Transverse colon (tissue), 4 donors: ENCODE results near the gene CD9. TPM values are rescaled to one million over a fixed set of nuclear protein-coding genes. Genes with fewer than 3 reads are reported as not detected.

Experiments used
- DNase-seq: peaks from one replicate; pipeline ENCODE4 v3.0.0-alpha.2; 2019
- H3K27ac ChIP-seq, 4 donors: fragments of 200-600 bp; sonication (generic); 2 replicates each; pipeline ENCODE4 v1.5.1; 2016 to 2018; ENCODE audit warnings: inconsistent platforms in 4 of 4
- H3K27me3 ChIP-seq: fragments of 200-600 bp; sonication (generic); 2 replicates; pipeline ENCODE4 v1.5.1; 2017; ENCODE audit warnings: inconsistent platforms
- H3K36me3 ChIP-seq, 4 donors: fragments of 200-600 bp; sonication (generic); 2 replicates each; pipeline ENCODE4 v1.5.1; 2017 to 2019; ENCODE audit warnings: inconsistent platforms in 4 of 4
- H3K4me1 ChIP-seq, 4 donors: fragments of 200-600 bp; sonication (generic); 2 replicates each; pipeline ENCODE4 v1.5.1; 2017 to 2020; ENCODE audit warnings: inconsistent platforms in 4 of 4
- H3K4me3 ChIP-seq, 4 donors: fragments of 200-600 bp; sonication (generic); 1 replicate in 1 of 4; 2 replicates in 3 of 4; pipeline versions ENCODE4 v1.5.1 to v1.6.1; 2017 to 2019; ENCODE audit warnings: inconsistent platforms in 4 of 4
- H3K9me3 ChIP-seq, 2 donors: fragments of 200-600 bp; sonication (generic); 2 replicates each; pipeline ENCODE4 v1.5.1; 2017 to 2019; ENCODE audit warnings: inconsistent platforms in 2 of 2
- EP300 ChIP-seq: sonication (generic); formaldehyde crosslinking; IDR thresholded peaks from one replicate; pipeline ENCODE4 v1.6.1; 2017; ENCODE audit warnings: antibody characterized with exemption, low read depth
- POLR2A ChIP-seq: fragments of 450-650 bp; IDR thresholded peaks from one replicate; pipeline ENCODE4 v1.6.1; 2016; ENCODE audit warnings: antibody characterized with exemption, mild to moderate bottlenecking, moderate library complexity
- POLR2AphosphoS5 ChIP-seq, 3 donors: sonication (generic); formaldehyde crosslinking; IDR thresholded peaks; one replicate each; pipeline ENCODE4 v1.6.1; 2016; ENCODE audit warnings: antibody characterized with exemption in 3 of 3
- WGBS, 2 donors: methylation state at CpG; one replicate each; pipeline ENCODE4 v1.1.5; 2018; ENCODE audit warnings: low coverage in 1 of 2; 5-methylcytosine and 5-hydroxymethylcytosine counted together
- in situ Hi-C, 4 donors: fragments of 200-750 bp; cut with MboI; loops; one replicate each; pipeline versions ENCODE4 v1.15.0 to v1.15.1; 2017; ENCODE audit warnings: low sequenced_read_pairs in 3 of 4, low pct_ligation_motif_present in 1 of 4, low pct_unique_long_range_greater_than_20kb in 1 of 4
- intact Hi-C: fragments of 100-400 bp; cut with DNase I; formaldehyde crosslinking; loops from one replicate; pipeline ENCODE4 v1.15.1; 2023; ENCODE audit warnings: low total_unique reads
- total RNA-seq, 4 donors: library from RNA; depleted of rRNA; stranded (reverse); fragments of >200 nt; gene quantifications; one replicate each; pipeline ENCODE4 v1.1.0, GENCODE V29; 2016
- TF ChIP-seq, protein P1 (sequence below), 5 experiments: fragments of 200-600 bp in 3 of 5; fragments of 450-650 bp in 2 of 5; sonication (generic) in 3 of 5; IDR thresholded peaks; 1 replicate in 2 of 5; 2 replicates in 3 of 5; pipeline ENCODE4 v1.5.1; 2016 to 2017; ENCODE audit warnings: antibody characterized with exemption in 5 of 5, inconsistent platforms in 3 of 5, mild to moderate bottlenecking in 2 of 5, moderate library complexity in 1 of 5

CD9 gene
- total RNA-seq, 4 donors from 2014 or later: 207 to 668 (median 481) TPM

DNA sequence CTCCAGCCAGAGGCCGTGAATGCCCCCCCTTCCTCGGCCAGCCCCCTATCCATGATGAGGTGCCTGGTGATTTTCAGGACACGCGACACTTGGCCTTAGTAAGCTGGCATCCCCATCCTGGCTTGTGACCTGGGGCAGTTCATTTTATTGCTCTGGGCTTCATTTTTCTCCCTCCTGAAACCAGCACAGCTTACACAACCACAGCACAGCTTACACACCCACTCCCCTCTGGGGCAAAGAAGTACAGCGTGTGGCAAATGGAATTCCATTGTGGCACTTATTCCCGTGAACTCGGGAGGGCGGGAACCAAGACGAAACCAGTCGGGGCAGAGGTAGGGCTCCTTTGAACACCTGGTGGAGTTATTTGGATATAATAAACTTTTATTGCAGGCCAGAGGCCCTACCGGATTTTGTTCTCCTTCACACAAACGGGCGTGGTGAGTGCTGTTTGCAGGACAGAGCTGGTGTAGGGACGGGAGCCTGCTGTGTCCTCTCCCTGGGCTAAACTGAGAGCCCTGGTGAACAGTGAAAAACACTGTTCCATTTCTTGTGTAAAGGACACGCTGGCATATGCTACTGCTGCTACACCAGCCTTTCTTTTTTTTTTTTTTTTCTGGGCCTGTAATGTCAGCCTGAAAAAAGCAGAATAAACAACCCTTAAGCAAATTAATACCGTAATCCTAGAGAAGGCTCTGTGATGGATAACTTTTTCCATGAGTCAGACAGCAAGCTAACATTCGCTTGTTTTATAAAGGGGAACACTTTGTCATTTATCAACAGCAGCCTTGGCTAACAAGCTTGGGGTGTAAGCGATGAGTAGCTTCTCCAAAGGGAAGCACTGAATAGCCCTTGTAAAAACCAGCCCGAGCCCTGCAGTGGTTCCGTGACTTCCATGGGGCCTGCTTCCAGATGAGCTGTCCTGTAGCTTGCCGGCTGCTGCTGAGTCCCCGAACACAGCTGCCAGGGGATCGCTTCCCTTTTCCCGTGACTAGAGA is 29.3 kb downstream of the CD9 start:
- Histone ChIP-seq H3K27me3 (no peaks in the 10 kb centered on the region), H3K9me3 (no peaks in the 10 kb centered on the region), H3K36me3 (no peaks in the 10 kb centered on the region), H3K27ac (peak overlapping the region; percentile 93 to 97 (median 95)), H3K4me1 (peaks cover 94 to 100% (median 100%) of the 10 kb centered on the region in 4 donors), H3K4me3 (no peak overlapping the region)
- intact Hi-C loops (loop anchor here (5.0 kb wide), 1 partner anchor 32 kb away; no protein-coding TSS in a partner anchor), in situ Hi-C loops (no loop called here)
- TF ChIP-seq EP300 (peak; percentile 46), POLR2A (peak; percentile 78), POLR2AphosphoS5 (IDR thresholded peaks at IDR 0.05) (peak; percentile 50 to 85 (median 80))
- TF ChIP-seq, protein P1, sequence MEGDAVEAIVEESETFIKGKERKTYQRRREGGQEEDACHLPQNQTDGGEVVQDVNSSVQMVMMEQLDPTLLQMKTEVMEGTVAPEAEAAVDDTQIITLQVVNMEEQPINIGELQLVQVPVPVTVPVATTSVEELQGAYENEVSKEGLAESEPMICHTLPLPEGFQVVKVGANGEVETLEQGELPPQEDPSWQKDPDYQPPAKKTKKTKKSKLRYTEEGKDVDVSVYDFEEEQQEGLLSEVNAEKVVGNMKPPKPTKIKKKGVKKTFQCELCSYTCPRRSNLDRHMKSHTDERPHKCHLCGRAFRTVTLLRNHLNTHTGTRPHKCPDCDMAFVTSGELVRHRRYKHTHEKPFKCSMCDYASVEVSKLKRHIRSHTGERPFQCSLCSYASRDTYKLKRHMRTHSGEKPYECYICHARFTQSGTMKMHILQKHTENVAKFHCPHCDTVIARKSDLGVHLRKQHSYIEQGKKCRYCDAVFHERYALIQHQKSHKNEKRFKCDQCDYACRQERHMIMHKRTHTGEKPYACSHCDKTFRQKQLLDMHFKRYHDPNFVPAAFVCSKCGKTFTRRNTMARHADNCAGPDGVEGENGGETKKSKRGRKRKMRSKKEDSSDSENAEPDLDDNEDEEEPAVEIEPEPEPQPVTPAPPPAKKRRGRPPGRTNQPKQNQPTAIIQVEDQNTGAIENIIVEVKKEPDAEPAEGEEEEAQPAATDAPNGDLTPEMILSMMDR (IDR thresholded peaks at IDR 0.05): no peak
- 26 to 32% methylated on average over 7 to 24 of the region's 24 CpGs for WGBS, 2 donors
- DNase-seq: peak; percentile 89

DNA sequence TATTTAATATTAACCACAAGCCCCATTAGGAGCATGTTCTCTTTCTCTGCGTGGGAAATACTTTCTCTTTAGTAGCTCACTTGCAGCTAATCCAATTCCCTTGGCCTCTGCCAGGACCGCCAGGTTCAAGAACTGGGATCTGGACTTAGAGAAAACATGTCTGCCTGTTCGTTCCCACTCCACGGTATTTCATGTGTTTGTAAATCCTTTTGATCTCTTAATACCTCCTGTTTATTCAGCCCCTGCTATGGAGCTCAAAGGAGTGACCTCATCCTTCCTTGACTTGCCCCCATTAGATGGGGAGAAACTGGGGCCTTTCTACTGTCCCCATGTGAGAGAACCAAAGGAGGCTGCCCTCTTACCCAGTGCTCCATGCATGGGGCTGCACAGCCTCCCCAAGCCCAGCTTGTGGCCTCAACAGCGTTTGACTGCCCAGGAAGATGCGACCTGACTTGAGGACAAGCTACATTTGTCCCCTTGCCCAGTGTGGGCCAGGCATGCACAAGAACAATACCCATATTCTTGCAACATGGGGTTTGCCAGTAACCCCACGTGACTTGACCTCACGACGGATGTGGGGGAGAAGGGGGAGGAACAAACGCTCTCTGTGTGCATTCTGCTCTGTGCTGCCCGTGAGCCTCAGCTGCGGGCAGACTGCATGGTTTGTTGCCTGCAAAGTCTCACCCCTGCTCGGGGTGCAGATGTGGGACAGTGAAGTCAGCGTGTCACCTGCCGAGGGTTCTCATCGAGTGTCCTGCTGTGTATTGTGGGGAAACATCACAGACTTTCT is 30.3 kb downstream of the CD9 start:
- H3K27ac ChIP-seq: peak overlapping the region; percentile 93 to 97 (median 95)
- intact Hi-C loops: loop anchor here (5.0 kb wide), 1 partner anchor 33 kb away; no protein-coding TSS in a partner anchor
- peak; percentile 74 for DNase-seq
- H3K9me3 ChIP-seq: no peaks in the 10 kb centered on the region
- TF ChIP-seq EP300 (peak; percentile 76), POLR2A (no peak), POLR2AphosphoS5 (IDR thresholded peaks at IDR 0.05) (peak; percentile 76 to 83 (median 78))
- H3K27me3 ChIP-seq: no peaks in the 10 kb centered on the region
- in situ Hi-C loops: no loop called here
- H3K36me3 ChIP-seq: no peaks in the 10 kb centered on the region
- no peak overlapping the region for H3K4me3 ChIP-seq
- 20% methylated on average over 15 of the region's 16 CpGs; no CpG with 5 or more reads in 1 of the 2 donors for WGBS, 2 donors
- peaks cover 95 to 100% (median 100%) of the 10 kb centered on the region in 4 donors for H3K4me1 ChIP-seq

DNA sequence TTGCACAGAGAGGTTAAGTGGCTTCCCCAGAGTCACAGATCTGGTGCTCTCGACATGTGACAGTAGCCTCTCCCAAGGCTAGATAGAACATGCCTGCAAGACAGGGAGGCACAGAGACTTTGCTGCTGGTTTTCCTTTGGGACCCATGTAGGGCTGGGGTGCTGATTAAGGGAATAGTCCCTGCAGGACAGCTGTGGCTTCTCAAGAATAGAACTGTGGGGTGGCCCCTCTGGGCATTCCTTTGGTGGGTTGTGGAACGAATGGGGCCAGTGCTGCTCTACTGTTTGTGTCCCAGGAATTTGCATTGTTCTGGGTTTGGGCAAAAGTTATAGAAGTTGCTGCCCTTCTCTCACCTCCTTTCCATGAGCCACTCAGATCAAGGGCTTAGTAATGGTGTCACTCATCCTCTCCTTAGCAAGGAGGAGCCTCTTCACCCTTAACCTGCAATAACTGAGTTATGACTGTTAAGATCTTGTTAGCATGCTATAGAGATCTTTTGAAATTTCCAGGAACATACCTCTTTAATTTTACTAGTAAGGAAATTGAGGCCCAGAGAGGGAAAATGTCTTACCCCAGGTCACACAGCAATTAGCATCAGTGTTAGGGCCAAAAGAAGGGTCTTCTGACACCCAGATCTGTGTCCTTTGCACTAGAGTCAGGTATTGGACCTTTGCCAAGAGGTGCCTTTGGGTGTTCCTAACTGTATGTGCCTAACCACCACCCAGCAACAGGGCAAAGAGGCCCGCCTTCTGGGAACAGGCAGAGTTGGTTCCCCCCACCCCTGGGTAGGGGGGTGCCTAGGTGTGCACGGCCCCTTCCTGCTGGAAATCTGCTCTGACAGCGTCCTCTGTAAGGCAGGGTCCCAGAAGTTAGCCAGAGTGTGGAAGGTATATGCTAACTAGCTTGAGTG is 31.4 kb downstream of the CD9 start:
- peaks cover 89 to 98% (median 95%) of the 10 kb centered on the region in 4 donors for H3K4me1 ChIP-seq
- H3K36me3 ChIP-seq: peaks cover 0 to 6% (median 4%) of the 10 kb centered on the region in 4 donors
- TF ChIP-seq, protein P1 (IDR thresholded peaks at IDR 0.05): no peak
- TF ChIP-seq EP300 (no peak), POLR2AphosphoS5 (IDR thresholded peaks at IDR 0.05) (no peak), POLR2A (no peak)
- H3K9me3 ChIP-seq: no peaks in the 10 kb centered on the region
- H3K27ac ChIP-seq: peak overlapping the region; percentile 93 to 97 (median 95)
- no peak overlapping the region for H3K4me3 ChIP-seq
- in situ Hi-C loops: no loop called here
- 35 to 60% methylated on average over 1 to 5 of the region's 5 CpGs for WGBS, 2 donors
- intact Hi-C loops: loop anchor here (5.0 kb wide), 1 partner anchor 34 kb away; no protein-coding TSS in a partner anchor
- no peak for DNase-seq
- H3K27me3 ChIP-seq: no peaks in the 10 kb centered on the region
